ENCODE data around the gene LHFPL6.

The LHFPL6 gene

GRCh38 chr13:39506559-39507390, 96.2 kb downstream of the LHFPL6 start:
- DNase-seq = no peak

DNA sequence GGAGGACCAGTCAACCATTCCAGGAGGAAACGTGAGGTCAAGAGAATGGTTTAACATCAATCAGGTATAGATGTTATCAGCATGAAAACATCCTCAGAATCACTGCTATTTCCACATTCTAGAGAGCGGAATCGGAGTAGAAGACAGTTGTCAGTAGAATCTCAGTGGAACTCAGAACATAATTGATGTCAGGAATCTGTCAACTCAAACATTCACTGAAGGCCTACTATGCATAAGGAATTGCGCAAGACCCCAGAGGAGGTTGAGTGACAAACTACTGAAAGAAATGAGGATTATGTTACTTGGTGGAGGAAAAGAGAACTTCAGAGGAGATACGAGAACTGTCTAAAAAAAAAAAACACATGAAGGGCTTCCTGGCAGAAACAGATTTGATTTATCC, 97.8 kb downstream of the LHFPL6 start:
- DNase-seq = no peak

DNA sequence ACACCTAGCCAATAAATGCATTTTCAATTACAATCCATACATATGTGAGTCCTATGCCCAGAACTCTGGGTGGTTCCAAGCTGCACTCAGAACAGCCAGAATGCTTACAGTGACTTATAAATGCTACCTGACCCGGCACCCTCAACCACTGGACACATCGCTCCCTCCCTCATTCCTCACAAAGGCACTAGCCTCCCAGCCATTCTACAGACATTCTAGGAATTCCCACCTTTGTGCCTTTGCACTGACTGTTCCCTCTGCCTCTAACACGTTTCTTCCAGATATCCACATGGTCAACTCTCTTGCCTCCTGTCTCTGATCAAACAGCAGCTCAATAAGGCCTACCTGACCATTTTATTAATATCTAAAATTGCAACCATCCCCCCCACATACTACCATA, 99.9 kb downstream of the LHFPL6 start:
- no peak for DNase-seq

GRCh38 chr13:39501702-39502324, 101.2 kb downstream of the LHFPL6 start:
- DNase-seq = no peak

DNA sequence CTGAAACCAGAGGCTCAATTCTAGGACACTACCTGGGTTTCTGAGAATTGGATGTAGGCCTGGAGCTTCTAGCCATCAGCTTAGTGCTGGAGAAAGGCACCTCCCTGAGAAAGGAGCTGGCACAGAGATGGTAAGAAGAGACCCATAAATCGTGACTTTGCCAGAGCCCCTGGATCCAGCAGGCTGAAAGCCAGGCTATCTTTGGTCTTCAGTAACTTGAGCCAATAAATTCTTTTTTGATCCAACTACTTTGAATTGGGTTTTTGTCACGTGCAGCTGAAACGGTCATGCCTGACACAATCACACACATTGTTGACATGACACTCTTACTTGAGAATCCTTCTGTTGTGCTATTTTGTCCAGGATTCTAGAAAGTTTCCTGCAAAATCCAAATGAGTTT, 103.4 kb downstream of the LHFPL6 start:
- no peak for DNase-seq

- no peak for DNase-seq
These were observed 104.4 kb downstream of the LHFPL6 start for GRCh38 chr13:39498471-39499114.

GRCh38 chr13:39496506-39496905, 106.5 kb downstream of the LHFPL6 start:
- no peak for DNase-seq

- no peak for DNase-seq
These were observed 108.4 kb downstream of the LHFPL6 start for GRCh38 chr13:39494633-39495032.

DNA sequence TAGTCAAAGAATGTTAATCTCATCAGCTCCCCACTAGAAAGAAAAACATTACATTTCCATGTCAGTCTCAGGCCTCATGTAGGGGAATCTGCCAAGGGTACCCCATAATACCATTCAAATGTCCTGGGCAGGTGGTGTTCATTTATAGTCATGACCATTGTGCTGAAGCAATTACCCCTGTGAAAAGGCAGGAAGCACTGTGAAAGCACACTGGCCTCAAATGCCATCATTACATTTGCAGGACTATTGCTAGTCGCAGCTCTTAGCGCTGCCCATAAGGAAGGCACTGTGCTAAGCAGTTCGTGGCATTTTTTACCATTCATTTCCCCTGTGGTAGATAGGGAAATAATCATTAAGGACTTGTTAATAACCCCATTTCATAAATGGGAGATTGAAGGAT, 109.0 kb downstream of the LHFPL6 start:
- no peak for DNase-seq

- no peak for DNase-seq
These were observed 112.9 kb downstream of the LHFPL6 start for GRCh38 chr13:39490136-39490535.

DNA sequence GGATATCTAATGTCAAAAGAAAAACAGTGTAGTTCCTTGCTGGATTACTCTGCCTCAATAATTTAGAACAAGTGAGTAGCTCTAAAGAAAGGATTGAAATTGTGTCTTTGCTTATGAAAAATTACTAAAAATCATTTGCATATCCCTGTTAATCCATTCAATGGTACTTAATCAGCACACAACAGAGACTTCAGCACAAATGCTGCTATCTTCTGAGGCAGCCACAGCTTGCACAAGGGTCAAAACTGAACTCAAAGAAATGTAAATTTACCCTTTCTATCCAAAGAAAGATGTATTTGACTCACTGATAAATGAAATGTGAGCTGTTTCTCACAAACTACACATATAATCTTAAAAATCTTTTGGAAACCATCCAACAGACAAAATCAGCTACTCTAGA, 116.2 kb downstream of the LHFPL6 start:
- no peak for DNase-seq

DNA sequence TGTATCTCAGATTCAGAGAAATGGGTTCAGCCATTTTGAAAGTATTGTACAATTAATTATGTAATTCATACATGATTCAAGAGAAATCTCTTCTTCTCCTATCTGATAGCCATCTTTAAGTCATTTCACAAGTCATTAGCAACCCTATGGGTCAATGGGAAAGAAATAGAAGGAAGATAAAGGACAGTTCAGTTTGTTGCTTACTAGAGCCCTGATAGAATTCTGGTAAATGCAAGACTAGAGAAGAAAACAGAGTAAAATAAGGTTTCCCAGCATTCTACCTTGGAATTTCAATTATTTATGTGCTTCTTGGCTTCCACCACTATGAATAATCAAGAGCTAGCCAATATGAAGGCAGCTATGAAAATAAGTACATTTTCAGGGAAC, 117.7 kb downstream of the LHFPL6 start:
- DNase-seq = peak; percentile 44

- DNase-seq = peak; percentile 80
These were observed 118.3 kb downstream of the LHFPL6 start for GRCh38 chr13:39484506-39485313.

GRCh38 chr13:39483326-39483725, 119.7 kb downstream of the LHFPL6 start:
- DNase-seq = no peak

GRCh38 chr13:39481491-39481890, 121.5 kb downstream of the LHFPL6 start:
- no peak for DNase-seq

DNA sequence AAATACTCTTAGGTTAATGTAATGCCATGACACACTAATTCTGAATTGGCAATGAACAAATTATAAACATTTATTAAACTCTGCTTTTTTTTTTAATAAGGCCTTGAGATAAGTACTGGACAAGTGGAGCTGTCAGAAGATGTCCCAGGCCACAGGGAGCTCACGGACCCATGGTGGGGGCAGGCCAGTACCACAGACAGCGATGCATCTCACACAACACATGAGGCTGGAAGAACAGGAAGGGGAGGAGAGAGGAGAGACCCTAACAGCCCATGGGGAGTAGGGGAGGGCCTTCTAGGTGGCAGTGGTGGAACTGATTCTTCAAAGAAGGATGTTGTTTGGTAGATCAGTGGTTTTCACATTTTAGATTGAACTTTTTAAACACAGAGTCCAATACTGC, 128.4 kb downstream of the LHFPL6 start:
- DNase-seq = no peak

DNA sequence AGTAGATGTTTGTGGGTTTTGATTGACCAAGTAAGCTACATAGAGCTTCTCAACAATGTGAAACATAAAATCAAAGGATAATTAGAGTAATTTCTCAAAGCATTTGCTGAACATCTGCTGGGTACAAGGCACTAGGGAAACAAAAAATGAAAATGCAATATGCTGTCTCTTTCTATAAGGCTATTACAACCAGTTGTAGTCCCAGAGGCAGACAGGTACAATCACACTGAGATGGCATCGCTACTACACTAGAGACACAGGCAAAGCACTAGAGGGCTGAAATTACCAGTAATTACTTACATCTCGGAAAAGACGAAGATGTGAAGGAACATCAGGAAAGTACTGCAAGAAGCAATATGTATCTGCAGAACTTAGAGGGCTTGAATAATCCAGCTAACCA, 133.3 kb downstream of the LHFPL6 start:
- no peak for DNase-seq

GRCh38 chr13:39468306-39468705, 134.7 kb downstream of the LHFPL6 start:
- DNase-seq = no peak

DNA sequence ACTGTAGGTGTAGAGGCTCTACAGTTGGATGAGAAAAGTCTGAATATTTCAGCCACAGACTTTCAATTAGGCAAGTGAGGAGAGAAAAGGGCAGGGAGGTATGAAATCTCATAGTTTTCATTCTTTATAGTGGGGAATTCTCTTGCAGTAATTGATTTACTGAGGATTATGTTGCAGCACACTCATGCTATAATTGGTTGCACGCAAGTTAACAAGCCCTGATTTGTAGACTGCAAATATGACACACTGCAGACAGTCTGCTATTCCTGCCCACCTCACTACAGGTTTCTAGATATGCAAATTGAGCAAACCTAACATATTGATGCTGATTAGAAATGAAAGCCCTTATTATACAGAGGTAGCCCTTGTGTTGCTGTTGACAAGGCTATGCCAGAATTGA, 139.4 kb downstream of the LHFPL6 start:
- DNase-seq = peak; percentile 17

DNA sequence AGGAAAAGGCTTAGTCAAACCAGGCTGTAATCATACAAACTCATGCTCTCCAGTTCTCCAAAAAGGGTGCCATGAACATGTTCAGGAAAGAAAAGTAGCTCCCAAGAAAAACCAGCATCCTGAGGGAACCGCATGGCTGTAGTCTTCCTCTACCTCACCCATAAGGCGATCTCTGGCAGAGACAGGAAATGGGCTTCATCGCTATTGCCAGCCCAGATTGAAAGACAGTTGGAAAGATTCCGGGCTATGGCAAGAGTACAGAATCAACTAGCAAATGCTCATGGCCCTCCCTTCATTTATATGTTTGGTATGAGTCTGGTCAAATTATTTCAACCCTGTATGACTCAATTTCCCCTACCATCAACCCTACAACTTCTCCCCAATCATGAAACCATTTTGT, 140.1 kb downstream of the LHFPL6 start:
- DNase-seq = no peak

GRCh38 chr13:39462428-39462827, 140.6 kb downstream of the LHFPL6 start:
- DNase-seq = no peak

GRCh38 chr13:39461685-39462266, 141.2 kb downstream of the LHFPL6 start:
- peak; percentile 33 for DNase-seq

- DNase-seq = no peak
These were observed 145.7 kb downstream of the LHFPL6 start for GRCh38 chr13:39457274-39457673.

Measured in fibroblast of skin of right biceps (primary cell).